Parietal lobe (tissue), 1 donor: Measurements from ENCODE around the gene PFDN6. TPM values are rescaled to one million over a fixed set of nuclear protein-coding genes. Genes with fewer than 3 reads are reported as not detected.

Experiments
- total RNA-seq: library from RNA; depleted of rRNA; stranded (reverse); fragments of >200 nt; gene quantifications from one replicate; pipeline ENCODE4 v1.2.3, GENCODE V29; 2014

Gene PFDN6
- total RNA-seq: 18.5 TPM

GRCh38 chr6:33288921-33289783 lies at the start of gene PFDN6, which contains the start of gene WDR46:
Gene PFDN6, plus strand, starts transcription at chr6:33289601. Its CDS starts 256 bp downstream, at chr6:33289857.
Gene WDR46, minus strand, starts transcription at chr6:33289239. Its CDS starts 69 bp downstream, at chr6:33289170.

GRCh38 chr6:33271468-33272274 lies 17.7 kb upstream of the PFDN6 start, which contains the start of the genes RPS18 and VPS52:
Gene RPS18, plus strand, starts transcription at chr6:33272075. Its CDS starts 45 bp downstream, at chr6:33272120.
Gene VPS52, minus strand, starts transcription at chr6:33271876. Its CDS starts 201 bp downstream, at chr6:33271675.

GRCh38 chr6:33276864-33277662 lies 12.3 kb upstream of the PFDN6 start, which contains the start of gene B3GALT4:
Gene B3GALT4, plus strand, starts transcription at chr6:33277123. Its CDS starts 297 bp downstream, at chr6:33277420.

GRCh38 chr6:33298773-33299236 lies 9.4 kb downstream of the PFDN6 start, which contains the start of gene RGL2:
Gene RGL2, minus strand, starts transcription at chr6:33298942. Its CDS starts 332 bp downstream, at chr6:33298610.

GRCh38 chr6:33313709-33314514 lies 24.5 kb downstream of the PFDN6 start, which contains the start of gene TAPBP:
Gene TAPBP, minus strand, starts transcription at chr6:33314078. Its CDS starts 37 bp downstream, at chr6:33314041.

GRCh38 chr6:33317669-33318425 lies 28.4 kb downstream of the PFDN6 start, which contains the start of gene ZBTB22:
Gene ZBTB22, minus strand, starts transcription at chr6:33317744. Its CDS starts 828 bp downstream, at chr6:33316916.

Other genes with a start within 250 kb of the PFDN6 start
- 0.94 TPM for gene HLA-DPA1, start 216.0 kb upstream of the PFDN6 start, total RNA-seq
- gene HLA-DPB1, start 213.6 kb upstream of the PFDN6 start, total RNA-seq: 1.9 TPM
- gene COL11A2, start 97.1 kb upstream of the PFDN6 start, total RNA-seq: 3.4 TPM
- 33.2 TPM for gene RXRB, start 88.9 kb upstream of the PFDN6 start, total RNA-seq
- gene SLC39A7, start 88.7 kb upstream of the PFDN6 start, total RNA-seq: 36.9 TPM
- gene HSD17B8, start 84.9 kb upstream of the PFDN6 start, total RNA-seq: 4.4 TPM
- gene RING1, start 81.1 kb upstream of the PFDN6 start, total RNA-seq: 21.9 TPM
- 47.6 TPM for gene VPS52, start 17.7 kb upstream of the PFDN6 start, total RNA-seq
- 3,808 TPM for gene RPS18, start 17.5 kb upstream of the PFDN6 start, total RNA-seq
- gene B3GALT4, start 12.5 kb upstream of the PFDN6 start, total RNA-seq: 12.8 TPM
- gene WDR46, start 362 bp upstream of the PFDN6 start, total RNA-seq: 39.4 TPM
- gene RGL2, start 9.3 kb downstream of the PFDN6 start, total RNA-seq: 22.8 TPM
- gene TAPBP, start 24.5 kb downstream of the PFDN6 start, total RNA-seq: 12.2 TPM
- gene ZBTB22, start 28.1 kb downstream of the PFDN6 start, total RNA-seq: 24.7 TPM
- gene DAXX, start 33.4 kb downstream of the PFDN6 start, total RNA-seq: 25.0 TPM
- gene KIFC1, start 102.2 kb downstream of the PFDN6 start, total RNA-seq: 7.8 TPM
- 32.9 TPM for gene PHF1, start 121.4 kb downstream of the PFDN6 start, total RNA-seq
- 59.8 TPM for gene CUTA, start 128.5 kb downstream of the PFDN6 start, total RNA-seq
- gene SYNGAP1, start 130.5 kb downstream of the PFDN6 start, total RNA-seq: 48.8 TPM
- gene ZBTB9, start 165.0 kb downstream of the PFDN6 start, total RNA-seq: 8.1 TPM